Keratinocyte (primary cell): ENCODE results near the gene LSM4. TPM values are rescaled to one million over a fixed set of nuclear protein-coding genes. Genes with fewer than 3 reads are reported as not detected.

Experiments used
- DNase-seq: peaks from one replicate; pipeline ENCODE4 v3.0.0-alpha.2; 2011; ENCODE audit warnings: low read depth, missing footprints, low spot score
- FAIRE-seq: peaks from 2 replicates; lab custom pipeline; 2011; peaks lifted over from hg19 to GRCh38; lab: Jason Lieb, UNC
- H2AFZ ChIP-seq: 2 replicates; pipeline ENCODE4 v1.6.0; 2012; ENCODE audit warnings: low read length, control low read depth, inconsistent platforms; ENCODE audit not compliant: control insufficient read depth
- H3K27ac ChIP-seq: 2 replicates; pipeline ENCODE4 v1.5.1; 2011; ENCODE audit warnings: low read length; ENCODE audit not compliant: control insufficient read depth, insufficient read depth
- H3K27me3 ChIP-seq: 3 replicates; pipeline ENCODE4 v1.6.0; 2011; ENCODE audit warnings: low read length; ENCODE audit not compliant: control insufficient read depth, insufficient read depth; ENCODE audit errors: extremely low read depth
- H3K36me3 ChIP-seq, 2 experiments: 2 replicates in 1 of 2; 3 replicates in 1 of 2; pipeline ENCODE4 v1.5.1; 2011; ENCODE audit warnings: low read length in 2 of 2, mild to moderate bottlenecking in 1 of 2; ENCODE audit not compliant: control insufficient read depth in 2 of 2, insufficient read depth in 2 of 2; ENCODE audit errors: extremely low read depth in 1 of 2
- H3K4me1 ChIP-seq: 3 replicates; pipeline ENCODE4 v1.5.1; 2011; ENCODE audit warnings: low read length; ENCODE audit not compliant: control insufficient read depth, insufficient read depth; ENCODE audit errors: extremely low read depth
- H3K4me2 ChIP-seq: 3 replicates; pipeline ENCODE4 v1.6.0; 2011; ENCODE audit warnings: low read depth, low read length; ENCODE audit not compliant: control insufficient read depth, insufficient read depth; ENCODE audit errors: extremely low read depth
- H3K4me3 ChIP-seq, 3 experiments: fragments of 200-600 bp in 1 of 3; sonication (generic) in 1 of 3; 2 replicates in 2 of 3; 3 replicates in 1 of 3; pipeline ENCODE4 v1.5.1; 2011 to 2016; ENCODE audit warnings: low read length in 3 of 3, mild to moderate bottlenecking in 3 of 3, control low read depth in 2 of 3, inconsistent platforms in 1 of 3, low read depth in 1 of 3, mixed read lengths in 1 of 3, mixed run types in 1 of 3, moderate library complexity in 1 of 3; ENCODE audit not compliant: control insufficient read depth in 2 of 3, insufficient read depth in 2 of 3; ENCODE audit errors: extremely low read depth in 1 of 3
- H3K79me2 ChIP-seq: 2 replicates; pipeline ENCODE4 v1.6.0; 2012; ENCODE audit warnings: low read length; ENCODE audit not compliant: control insufficient read depth, insufficient read depth
- H3K9ac ChIP-seq: 3 replicates; pipeline ENCODE4 v1.6.0; 2011; ENCODE audit warnings: low read length; ENCODE audit not compliant: control insufficient read depth, insufficient read depth; ENCODE audit errors: extremely low read depth
- H3K9me1 ChIP-seq: 3 replicates; pipeline ENCODE4 v1.6.0; 2011; ENCODE audit warnings: low read length; ENCODE audit not compliant: control insufficient read depth, insufficient read depth; ENCODE audit errors: extremely low read depth
- H3K9me3 ChIP-seq: 2 replicates; pipeline ENCODE4 v1.5.1; 2012; ENCODE audit warnings: low read depth, low read length; ENCODE audit not compliant: control insufficient read depth
- H4K20me1 ChIP-seq: 3 replicates; pipeline ENCODE4 v1.6.0; 2011; ENCODE audit warnings: low read length; ENCODE audit not compliant: control insufficient read depth, insufficient read depth; ENCODE audit errors: extremely low read depth
- CTCF ChIP-seq, 3 experiments: IDR thresholded peaks in 1 of 3; conservative IDR thresholded peaks in 1 of 3; optimal IDR thresholded peaks in 1 of 3; 2 replicates in 2 of 3; 3 replicates in 1 of 3; pipeline versions ENCODE3 to v1.5.1; 2011; ENCODE audit warnings: low read length in 3 of 3, mild to moderate bottlenecking in 3 of 3, moderate library complexity in 2 of 3, control low read depth in 1 of 3, inconsistent platforms in 1 of 3; ENCODE audit not compliant: insufficient read depth in 2 of 3; ENCODE audit errors: extremely low read depth in 1 of 3
- EZH2 ChIP-seq: IDR thresholded peaks from one replicate; pipeline ENCODE4 v1.6.1; 2012; ENCODE audit warnings: inconsistent platforms, mild to moderate bottlenecking, low read length, moderate library complexity
- dilution Hi-C: fragments of 300-500 bp; cut with MboI; formaldehyde crosslinking; loops from one replicate; pipeline ENCODE4 v1.7.0; 2020; ENCODE audit warnings: low sequenced_read_pairs; ENCODE audit not compliant: extremely low pct_ligation_motif_present
- polyA plus RNA-seq, 5 experiments: library from polyadenylated mRNA; depleted of rRNA in 3 of 5; stranded (reverse) in 3 of 5; stranded (forward) in 1 of 5; unstranded in 1 of 5; fragments of >200 nt; gene quantifications; 1 replicate in 1 of 5; 2 replicates in 3 of 5; 3 replicates in 1 of 5; pipeline versions ENCODE4 v1.2.1 to v1.2.3, GENCODE V29; 2011 to 2012; ENCODE audit warnings: missing spikeins in 2 of 5, low read depth in 1 of 5, low replicate concordance in 1 of 5

The LSM4 gene
- polyA plus RNA-seq, 1 donor (not counting 4 experiments of a cell fraction or from before 2014, with no cell fraction given) = 162 TPM

GRCh38 chr19:18297308-18297707 is 25.6 kb downstream of the LSM4 start:
- DNase-seq (no peak), FAIRE-seq (no peak)
- H3K4me3 ChIP-seq = no peak overlapping the region
- H3K79me2 ChIP-seq = no peaks in the 10 kb centered on the region
- no peaks in the 10 kb centered on the region for H4K20me1 ChIP-seq
- H2AFZ ChIP-seq = no peak overlapping the region
- H3K27ac ChIP-seq = no peak overlapping the region
- dilution Hi-C loops = no loop called here
- H3K9me3 ChIP-seq = no peaks in the 10 kb centered on the region
- peaks cover 10% of the 10 kb centered on the region for H3K4me1 ChIP-seq
- H3K4me2 ChIP-seq = no peak overlapping the region
- TF ChIP-seq EZH2 (no peak), CTCF (optimal IDR thresholded peaks at IDR 0.05 in 1 of 3, IDR thresholded peaks at IDR 0.05 in 1 of 3, conservative IDR thresholded peaks at IDR 0.05 in 1 of 3; ENCODE audit: extremely low read depth in 1 of 3, insufficient read depth in 2 of 3, low read length in 3 of 3) (no peak)
- no peaks in the 10 kb centered on the region for H3K27me3 ChIP-seq
- no peak overlapping the region for H3K9ac ChIP-seq
- H3K36me3 ChIP-seq = no peaks in the 10 kb centered on the region
- no peaks in the 10 kb centered on the region for H3K9me1 ChIP-seq

GRCh38 chr19:18295034-18295451 is 27.8 kb downstream of the LSM4 start:
- Histone ChIP-seq H3K79me2 (no peaks in the 10 kb centered on the region), H2AFZ (no peak overlapping the region), H3K9me1 (no peaks in the 10 kb centered on the region), H3K4me1 (peaks cover 16% of the 10 kb centered on the region), H3K27ac (no peak overlapping the region), H3K9me3 (no peaks in the 10 kb centered on the region), H3K9ac (no peak overlapping the region), H4K20me1 (no peaks in the 10 kb centered on the region), H3K27me3 (no peaks in the 10 kb centered on the region), H3K4me3 (no peak overlapping the region), H3K4me2 (no peak overlapping the region), H3K36me3 (no peaks in the 10 kb centered on the region)
- DNase-seq = no peak
- dilution Hi-C loops = no loop called here
- TF ChIP-seq EZH2 = no peak
- no peak for TF ChIP-seq CTCF (optimal IDR thresholded peaks at IDR 0.05 in 1 of 3, IDR thresholded peaks at IDR 0.05 in 1 of 3, conservative IDR thresholded peaks at IDR 0.05 in 1 of 3; ENCODE audit: extremely low read depth in 1 of 3, insufficient read depth in 2 of 3, low read length in 3 of 3)
- no peak for FAIRE-seq
